Glomerular visceral epithelial cell (primary cell): ENCODE measurements around the gene HS1BP3.

Experiments used
- DNase-seq: peaks from one replicate; pipeline ENCODE4 v3.0.0-alpha.2; 2016; ENCODE audit errors: extremely low spot score

Gene HS1BP3

GRCh38 chr2:20645761-20646160, 5.1 kb downstream of the HS1BP3 start:
- no peak for DNase-seq

GRCh38 chr2:20645301-20645701, 5.6 kb downstream of the HS1BP3 start:
- no peak for DNase-seq

GRCh38 chr2:20643826-20644225, 7.1 kb downstream of the HS1BP3 start:
- DNase-seq, result no peak

GRCh38 chr2:20643060-20643459, 7.8 kb downstream of the HS1BP3 start:
- no peak for DNase-seq

GRCh38 chr2:20642055-20642971, 8.6 kb downstream of the HS1BP3 start:
- DNase-seq, result peak; percentile 79

DNA sequence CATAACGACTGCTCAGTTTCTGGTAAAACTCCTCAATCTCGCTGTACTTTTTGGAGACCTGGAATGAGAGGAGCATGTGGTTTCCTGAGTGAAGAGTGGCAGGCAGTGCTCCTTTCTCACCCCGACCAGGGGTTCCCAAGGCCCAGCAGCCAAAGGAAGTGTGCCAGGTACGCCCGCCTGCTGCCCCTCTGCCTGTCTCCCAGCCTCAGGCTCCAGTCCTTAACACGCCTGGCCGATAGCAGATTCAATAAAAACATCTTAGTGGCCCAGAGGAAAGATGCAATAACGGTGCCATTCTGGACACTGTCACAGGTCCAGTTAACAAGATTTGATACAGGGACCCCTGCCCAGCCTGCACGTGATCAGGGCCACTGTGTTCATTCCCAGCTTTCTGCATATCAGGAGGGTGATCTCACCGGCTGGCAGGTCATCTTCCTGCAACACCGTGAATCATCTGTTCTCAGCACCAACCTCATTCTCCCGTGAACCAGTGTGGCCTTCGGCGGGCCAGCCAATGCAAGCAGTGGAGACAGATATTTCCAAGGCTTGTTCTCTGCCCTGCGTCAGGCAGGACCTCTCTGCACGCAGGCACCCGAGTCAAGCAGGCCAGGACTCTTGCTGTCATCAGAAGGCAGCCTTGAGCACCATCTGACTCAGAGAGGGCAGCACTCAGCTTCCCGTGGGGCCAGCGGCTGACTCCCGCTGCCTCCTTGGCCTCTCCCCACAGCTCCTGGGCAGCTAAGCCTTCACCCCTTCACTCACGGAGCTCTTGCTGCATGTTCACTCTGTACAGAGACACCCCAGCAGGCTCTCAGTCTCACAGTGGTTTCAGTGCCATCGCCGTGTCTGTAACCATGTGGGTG, 9.5 kb downstream of the HS1BP3 start:
- peak; percentile 89 for DNase-seq

- DNase-seq, result no peak
These were observed 10.3 kb downstream of the HS1BP3 start for GRCh38 chr2:20640411-20641122.

DNA sequence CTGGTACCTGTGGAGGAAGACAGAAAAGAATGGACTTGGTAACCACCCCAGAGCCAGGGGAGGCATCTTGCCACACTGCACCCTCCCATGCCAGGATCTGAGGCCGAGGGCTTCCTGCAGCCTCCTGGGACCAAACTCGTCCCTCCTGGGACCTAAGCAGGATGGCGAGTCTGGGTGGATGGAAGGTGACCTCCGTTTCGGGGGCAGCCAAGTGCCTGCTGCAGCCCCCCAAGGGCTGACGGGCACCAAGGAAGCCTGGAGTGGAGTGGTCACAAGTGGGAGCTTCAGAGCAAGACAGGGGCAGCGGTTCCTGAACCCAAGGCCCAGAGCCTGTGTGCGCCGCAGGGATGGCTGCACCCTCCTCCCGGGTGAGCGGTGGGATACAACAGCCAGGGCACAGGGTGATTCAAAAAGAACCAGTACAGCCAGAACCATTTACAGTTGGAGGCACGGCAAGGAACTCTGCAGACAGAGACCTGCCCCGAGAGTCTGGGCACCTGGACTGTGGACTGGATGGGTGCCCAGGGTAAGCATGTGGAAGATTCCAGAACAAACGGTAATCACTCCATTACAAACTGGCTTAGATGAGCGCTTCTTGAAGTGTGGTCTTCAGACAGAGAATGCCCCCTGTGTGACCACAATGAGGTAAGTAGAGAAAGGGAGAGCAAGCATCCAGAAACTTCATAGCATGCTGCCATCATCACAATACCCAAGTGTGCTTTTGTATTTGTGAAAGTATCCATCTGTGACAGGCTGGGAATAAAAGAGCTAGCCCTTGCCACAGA, 12.1 kb downstream of the HS1BP3 start:
- DNase-seq, result peak; percentile 62

DNA sequence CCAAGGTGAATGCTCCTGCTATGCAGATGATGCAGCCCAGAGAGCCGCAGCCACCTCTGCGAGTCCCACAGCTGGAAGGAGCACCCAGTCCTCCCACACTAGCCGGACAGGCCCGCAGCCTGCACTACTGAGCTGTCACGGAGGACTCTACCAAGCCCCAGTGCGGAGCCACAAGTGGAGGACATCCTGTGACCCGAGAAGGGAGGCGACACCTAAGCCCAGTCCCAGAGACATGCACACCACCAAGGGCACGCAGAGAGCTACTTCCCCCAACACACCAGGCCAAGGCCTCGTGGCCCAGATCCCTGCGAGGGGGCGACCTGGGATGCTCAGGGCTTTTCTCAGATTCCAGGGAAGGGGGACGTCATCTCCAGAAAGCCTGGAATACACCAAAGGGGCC, 12.9 kb downstream of the HS1BP3 start:
- DNase-seq, result no peak

- no peak for DNase-seq
These were observed 13.8 kb downstream of the HS1BP3 start for GRCh38 chr2:20637147-20637546.

DNA sequence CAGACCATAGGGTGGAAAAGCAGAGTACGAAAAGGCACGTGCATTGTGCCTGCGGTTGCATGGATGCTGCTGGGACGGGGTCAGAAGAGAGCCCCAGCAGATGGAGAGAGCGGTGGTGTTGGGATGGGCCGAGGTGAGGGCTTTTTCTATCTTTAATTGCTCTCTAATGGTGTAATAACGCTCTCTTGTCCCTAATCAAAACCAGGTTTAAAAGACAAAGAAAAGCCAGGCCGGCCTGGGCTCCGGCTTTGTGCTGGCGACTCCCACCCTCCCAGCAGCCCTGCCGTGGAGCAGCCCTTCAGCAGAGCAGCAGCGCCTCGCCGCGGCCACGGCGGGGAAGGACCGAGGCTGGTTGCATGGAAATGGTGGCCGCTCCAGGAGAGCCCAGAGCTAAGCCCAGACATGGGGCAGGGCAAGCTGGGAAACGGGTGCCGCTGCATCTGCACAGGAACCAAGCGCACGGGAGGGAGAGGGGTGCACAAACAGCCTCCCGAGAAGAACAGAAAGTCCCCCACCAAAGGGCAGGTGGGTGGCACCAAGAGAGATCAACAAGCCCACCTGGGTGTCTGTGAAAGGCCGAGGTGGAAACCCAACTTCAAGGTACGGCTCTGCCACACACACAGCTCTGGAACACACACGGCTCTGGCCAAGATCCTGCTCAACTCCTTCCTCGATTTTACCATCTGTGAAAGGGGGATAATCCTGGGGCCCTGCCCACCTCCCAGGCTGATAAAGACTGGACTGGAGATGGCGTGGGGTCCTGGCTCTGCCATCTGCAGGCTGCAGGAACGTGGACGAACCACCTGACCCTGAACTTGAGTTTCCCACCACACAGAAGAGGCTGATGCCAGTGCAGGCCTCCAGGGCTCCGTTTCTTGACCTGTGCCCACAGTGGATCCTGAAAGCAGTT, 15.0 kb downstream of the HS1BP3 start:
- DNase-seq, result peak; percentile 78

- DNase-seq, result no peak
These were observed 15.8 kb downstream of the HS1BP3 start for GRCh38 chr2:20635113-20635510.

- DNase-seq, result peak; percentile 72
These were observed 16.3 kb downstream of the HS1BP3 start for GRCh38 chr2:20634507-20635112.

GRCh38 chr2:20633794-20634506, 16.9 kb downstream of the HS1BP3 start:
- DNase-seq, result no peak

- DNase-seq, result no peak
These were observed 17.9 kb downstream of the HS1BP3 start for GRCh38 chr2:20633001-20633400.

DNA sequence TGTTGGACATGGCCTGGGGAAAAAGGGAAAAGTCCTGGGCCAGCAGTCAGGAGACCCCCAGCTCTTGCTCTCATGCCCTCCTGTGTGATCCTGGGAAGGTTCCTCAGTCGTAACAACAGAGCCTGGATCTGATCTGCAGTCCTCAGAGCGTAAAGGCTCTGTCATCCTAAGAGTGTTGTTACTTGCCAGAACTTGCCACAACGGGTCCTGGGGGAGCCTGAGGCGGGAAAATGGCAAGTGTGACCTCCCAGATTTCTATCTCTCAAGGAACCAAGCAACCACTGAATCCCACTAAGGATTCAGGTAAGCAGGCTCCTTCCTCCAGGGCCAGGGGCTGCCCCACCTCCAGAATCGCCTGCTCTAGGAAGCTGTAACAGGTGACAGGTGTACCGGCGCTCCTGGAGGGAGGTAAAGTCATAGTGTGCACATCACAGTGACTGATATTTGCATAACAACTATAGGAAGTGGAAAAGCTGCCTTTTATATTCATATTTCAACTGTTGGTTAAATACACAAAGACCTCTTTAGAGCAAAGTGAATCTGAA, 18.4 kb downstream of the HS1BP3 start:
- DNase-seq, result no peak

DNA sequence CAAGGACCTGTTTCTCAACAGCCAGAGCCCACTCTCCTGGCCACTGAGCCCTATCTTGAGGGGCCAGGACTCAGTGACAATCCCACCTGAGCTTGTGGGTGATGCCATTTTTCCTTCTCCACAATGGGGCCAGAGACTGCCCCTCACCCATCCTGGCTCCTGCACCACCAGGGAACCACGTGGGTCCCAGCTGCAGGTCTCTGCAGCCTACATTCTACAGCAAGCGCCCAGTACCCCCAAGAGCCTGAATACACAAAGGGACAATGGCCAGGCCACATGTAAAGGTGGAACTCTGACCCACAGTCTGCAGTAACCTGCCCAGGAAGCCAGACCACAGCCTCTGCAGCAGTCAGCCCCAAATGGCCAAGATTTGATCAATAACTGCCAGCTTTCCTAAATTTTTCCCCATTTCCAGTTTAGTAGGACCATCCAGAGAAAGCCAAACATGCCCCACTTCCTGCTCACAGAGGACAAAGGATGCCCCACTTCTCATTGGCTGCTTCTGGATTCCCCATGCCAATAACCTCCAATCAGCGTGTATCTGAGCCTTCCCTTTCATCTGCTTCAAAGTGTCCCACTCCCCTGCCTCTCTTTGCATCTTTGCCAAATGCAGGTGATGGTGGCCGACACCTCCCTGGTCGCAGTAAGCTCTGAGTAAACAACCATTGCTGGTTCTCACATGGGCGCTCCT, 19.1 kb downstream of the HS1BP3 start:
- no peak for DNase-seq

- no peak for DNase-seq
These were observed 19.9 kb downstream of the HS1BP3 start for GRCh38 chr2:20630967-20631366.
